Activated CD8-positive, alpha-beta memory T cell treated with anti-CD3 and anti-CD28 coated beads for 1 hour (primary cell): ENCODE results near the gene IL36G.

ENCODE experiments used
- DNase-seq, 2 donors: peaks; one replicate each; pipeline ENCODE4 v3.0.0-alpha.2; 2020; ENCODE audit warnings: low read depth in 1 of 2; ENCODE audit errors: extremely low read depth in 1 of 2

The IL36G gene

DNA sequence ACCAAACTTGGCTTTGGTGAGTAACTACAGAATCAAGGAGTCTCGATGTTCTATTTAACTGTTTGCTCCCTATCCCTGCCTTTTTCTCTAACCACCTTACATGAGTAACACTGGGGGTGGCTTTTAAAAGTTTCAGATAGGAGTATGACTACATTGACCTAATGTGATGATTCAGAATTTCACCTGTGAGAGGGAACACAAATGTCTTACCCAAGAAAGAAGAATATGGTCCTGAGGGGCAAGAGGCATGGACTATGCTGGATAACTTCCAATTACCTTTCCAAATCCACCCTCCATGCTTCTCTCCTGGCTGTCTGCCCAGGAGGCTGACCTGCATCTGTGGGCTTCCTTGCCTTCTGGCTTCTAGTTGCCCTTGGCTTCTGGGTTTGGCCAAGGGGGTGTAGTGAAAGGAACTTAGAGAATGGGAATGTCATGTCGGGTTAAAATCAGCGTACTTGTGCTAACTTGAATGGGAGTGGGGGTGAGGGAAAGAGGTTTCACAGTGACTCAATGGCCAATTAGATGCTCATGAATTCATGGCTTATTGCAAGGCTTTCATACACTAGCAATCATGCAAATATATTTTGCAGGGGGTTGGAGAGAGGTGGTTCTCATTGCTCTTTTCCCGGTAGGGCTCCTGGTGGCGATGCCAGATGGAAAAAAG, 5.3 kb upstream of the IL36G start:
- DNase-seq = no peak

- DNase-seq = no peak
These were observed 4.7 kb upstream of the IL36G start for GRCh38 chr2:112973156-112973555.

GRCh38 chr2:112979731-112980130, 1.9 kb downstream of the IL36G start:
- no peak for DNase-seq

DNA sequence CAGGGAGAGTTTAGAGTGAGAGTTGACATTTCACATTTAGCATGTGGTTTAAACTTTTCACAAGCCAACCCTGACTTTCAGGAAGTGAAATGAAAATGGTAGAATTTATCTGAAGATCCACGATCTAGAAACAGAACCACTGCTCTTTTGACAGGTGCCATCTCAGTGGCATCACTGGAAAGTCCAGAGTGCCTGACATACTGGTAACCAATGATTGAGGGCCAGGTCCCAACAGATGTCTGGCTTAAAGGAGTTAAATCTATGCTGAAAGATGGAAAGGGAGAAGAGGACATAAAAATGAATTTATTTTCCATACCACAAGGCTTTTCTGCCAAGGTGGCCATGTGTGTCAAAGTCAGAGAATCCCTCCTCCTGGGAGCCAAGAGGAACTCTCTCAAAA, 2.7 kb downstream of the IL36G start:
- no peak for DNase-seq

DNA sequence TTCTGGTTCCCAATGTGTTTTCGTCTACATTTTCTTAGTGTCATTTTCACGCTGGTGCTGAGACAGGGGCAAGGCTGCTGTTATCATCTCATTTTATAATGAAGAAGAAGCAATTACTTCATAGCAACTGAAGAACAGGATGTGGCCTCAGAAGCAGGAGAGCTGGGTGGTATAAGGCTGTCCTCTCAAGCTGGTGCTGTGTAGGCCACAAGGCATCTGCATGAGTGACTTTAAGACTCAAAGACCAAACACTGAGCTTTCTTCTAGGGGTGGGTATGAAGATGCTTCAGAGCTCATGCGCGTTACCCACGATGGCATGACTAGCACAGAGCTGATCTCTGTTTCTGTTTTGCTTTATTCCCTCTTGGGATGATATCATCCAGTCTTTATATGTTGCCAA, 7.3 kb downstream of the IL36G start:
- DNase-seq = peak in 1 of 2 donors; percentile 1

- DNase-seq = no peak
These were observed 11.8 kb downstream of the IL36G start for GRCh38 chr2:112989611-112990010.

DNA sequence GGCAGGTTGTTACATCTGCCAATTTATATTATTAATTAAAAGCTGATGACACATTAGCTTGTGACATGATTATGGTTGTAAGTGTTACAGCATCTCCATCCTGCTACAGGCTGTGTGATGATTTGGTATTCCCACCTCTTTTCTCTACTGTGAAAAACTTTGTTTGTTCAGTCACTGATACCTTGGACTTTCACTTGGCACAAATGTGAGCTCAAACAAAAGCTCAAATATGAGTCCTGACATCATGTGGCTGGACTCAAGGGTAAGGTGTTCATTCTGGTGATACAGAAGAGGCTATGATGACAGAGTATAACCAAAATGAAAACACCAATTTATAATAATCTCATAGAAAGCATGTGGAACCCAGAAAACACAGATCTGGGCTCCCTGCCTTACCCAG, 16.0 kb downstream of the IL36G start:
- DNase-seq = no peak

DNA sequence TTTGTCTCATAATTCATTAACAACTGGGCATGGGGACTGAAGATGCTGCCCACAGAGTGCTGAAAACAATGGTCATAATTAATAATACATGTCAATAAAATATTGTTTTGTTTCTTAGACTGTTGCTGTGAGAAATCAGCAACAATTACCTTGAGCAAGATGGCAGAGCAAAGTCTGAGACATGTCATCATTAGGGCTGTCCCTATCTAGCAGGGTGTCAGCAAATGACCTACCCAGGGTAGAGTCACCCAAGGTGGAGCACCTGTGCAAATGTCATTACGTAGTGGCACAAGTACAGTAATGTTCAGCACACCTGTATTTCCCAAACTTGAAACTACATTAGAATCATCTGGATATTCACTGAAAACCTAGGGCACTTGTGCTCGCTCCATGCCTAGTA, 16.8 kb downstream of the IL36G start:
- no peak for DNase-seq

DNA sequence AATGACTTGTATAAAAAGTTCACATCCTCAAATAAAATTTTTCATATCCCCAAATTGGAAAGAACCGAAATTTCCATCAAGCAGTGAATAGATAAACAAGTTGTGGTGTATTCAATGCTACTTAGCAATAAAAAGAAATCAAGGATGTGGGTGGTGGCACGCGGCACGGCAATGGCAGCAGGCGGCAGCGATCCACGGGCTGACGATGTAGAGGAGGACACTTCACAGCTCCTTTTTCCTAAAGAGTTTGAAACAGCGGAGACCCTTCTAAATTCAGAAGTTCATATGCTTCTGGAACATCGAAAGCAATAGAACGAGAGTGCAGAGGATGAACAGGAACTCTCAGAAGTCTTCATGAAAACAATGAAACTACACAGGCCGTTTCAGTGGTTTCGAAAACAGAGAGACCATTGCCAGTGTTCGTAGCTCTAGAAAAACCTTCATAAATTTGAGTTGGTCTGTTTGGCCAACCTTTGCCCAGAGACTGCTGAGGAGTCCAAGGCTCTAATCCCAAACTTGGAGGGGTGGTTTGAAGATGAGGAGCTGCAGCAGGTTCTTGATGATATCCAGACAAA, 17.6 kb downstream of the IL36G start:
- DNase-seq = no peak

DNA sequence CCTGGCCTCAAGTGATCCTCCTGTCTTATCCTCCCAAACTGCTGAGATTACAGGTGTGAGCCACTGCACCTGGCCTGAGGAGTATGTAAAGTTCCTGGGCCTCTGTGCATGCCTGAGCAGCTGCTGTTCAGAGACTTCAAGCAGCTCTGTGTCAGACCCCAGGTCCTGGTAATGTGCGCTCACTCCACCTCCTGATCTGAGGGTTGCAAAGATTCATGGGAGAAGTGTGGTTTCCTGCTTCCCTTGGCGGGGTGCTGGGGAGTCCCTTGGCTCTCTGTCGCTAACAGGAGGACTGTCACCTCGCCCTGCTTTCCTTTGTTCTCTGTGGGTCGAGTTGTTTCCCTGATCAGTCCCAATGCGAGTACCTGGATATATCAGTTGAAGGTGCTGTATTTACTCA, 18.8 kb downstream of the IL36G start:
- DNase-seq = peak; percentile 28 to 37

DNA sequence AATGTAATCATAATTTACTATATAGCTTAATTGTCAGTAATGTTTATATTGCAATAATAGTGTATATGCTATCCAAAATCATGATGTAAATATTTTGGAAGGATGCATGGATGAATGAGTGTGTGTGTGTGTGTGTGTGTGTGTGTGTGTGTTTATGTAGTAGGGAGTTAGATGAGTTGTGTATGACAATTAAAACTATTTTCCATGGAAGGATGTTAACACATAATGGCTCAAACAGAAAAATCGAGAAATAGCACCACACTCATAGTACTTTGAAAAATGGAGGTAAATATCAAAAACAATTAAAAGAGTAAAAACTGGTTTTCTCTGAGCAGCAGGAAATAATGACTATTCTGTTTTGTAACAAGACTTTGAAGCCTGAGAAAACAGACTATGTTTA, 19.3 kb downstream of the IL36G start:
- no peak for DNase-seq

GRCh38 chr2:113000436-113000835, 22.6 kb downstream of the IL36G start:
- DNase-seq = no peak

DNA sequence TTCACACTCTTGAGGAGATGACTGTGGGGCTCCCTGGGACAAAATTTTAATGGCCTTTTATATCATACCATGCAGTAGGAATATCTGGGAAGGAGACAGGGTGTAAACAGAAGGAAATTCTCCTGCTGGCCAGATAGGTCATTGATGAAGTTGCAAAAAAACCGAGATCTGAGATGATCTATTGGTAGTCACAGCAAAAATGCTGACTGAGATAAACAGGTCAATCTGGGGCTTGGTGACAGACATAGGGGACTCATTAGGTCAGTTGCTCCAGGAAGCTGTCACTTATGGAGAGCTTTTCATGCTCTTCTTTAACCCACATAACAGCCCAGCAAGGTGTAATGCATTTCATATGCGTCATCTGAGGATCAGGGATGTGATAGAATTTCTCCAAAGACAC, 24.9 kb downstream of the IL36G start:
- DNase-seq = no peak

DNA sequence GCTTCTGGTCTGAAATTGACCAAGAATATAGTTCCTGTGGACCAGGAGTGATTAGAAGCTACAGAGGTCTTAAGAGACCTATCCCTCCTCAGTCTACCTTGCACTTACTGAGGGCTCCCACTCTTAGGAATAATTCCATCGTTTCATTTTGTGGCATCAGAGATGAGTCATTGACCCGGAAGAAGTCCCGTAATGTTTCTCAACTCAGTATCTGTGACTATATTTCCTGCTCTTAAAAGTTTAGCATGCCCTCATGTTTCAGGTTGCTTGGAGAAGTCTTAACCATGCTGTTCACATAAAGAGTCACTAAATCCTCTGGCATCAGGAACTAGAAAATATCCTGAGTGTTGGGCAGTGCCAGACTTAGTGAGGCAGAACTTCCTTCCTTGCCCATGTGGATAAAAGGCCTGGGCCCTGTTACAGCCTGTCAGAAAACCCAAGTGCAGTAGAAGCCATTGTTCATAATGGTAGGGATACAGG, 27.3 kb downstream of the IL36G start, which contains the start of gene IL36A:
TSS of gene IL36A (plus strand) at position 430 of the 480 bp plus-strand sequence. CDS start 413 bp downstream, outside the sequence.
- DNase-seq = no peak

GRCh38 chr2:113007250-113007649, 29.4 kb downstream of the IL36G start:
- no peak for DNase-seq

DNA sequence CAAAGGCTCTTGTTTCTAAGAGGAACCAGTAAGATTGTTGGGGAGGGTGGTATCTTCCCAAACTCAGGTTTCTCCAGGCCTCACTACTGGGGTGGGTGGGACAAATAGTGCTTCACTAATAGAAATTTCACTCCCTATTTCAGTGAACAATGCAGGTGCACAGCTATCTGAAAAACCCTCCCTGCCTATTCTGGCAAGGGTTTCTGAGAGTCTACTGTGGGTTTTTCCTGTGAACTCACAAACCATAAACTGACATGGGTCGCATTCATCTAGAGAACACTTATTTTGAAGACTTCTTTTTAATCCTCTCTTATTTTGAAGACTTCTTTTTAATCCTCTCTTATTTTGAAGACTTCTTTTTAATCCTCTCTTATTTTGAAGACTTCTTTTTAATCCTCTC, 31.8 kb downstream of the IL36G start:
- no peak for DNase-seq

- DNase-seq = no peak
These were observed 32.3 kb downstream of the IL36G start for GRCh38 chr2:113010088-113010487.

GRCh38 chr2:113011108-113011507, 33.3 kb downstream of the IL36G start:
- DNase-seq = no peak

- DNase-seq = no peak
These were observed 34.9 kb downstream of the IL36G start for GRCh38 chr2:113012436-113013335.

- DNase-seq = no peak
These were observed 35.5 kb downstream of the IL36G start for GRCh38 chr2:113013336-113013661.

- no peak for DNase-seq
These were observed 36.3 kb downstream of the IL36G start for GRCh38 chr2:113014067-113014466.

- no peak for DNase-seq
These were observed 37.2 kb downstream of the IL36G start for GRCh38 chr2:113015042-113015441.
